SHP77 (cell line): Measurements from ENCODE around the gene AFF1.

ENCODE experiments used
- DNase-seq, 2 experiments: peaks; one replicate each; lab custom pipeline; 2025; lab: John Stamatoyannopoulos, UW

AFF1 gene

DNA sequence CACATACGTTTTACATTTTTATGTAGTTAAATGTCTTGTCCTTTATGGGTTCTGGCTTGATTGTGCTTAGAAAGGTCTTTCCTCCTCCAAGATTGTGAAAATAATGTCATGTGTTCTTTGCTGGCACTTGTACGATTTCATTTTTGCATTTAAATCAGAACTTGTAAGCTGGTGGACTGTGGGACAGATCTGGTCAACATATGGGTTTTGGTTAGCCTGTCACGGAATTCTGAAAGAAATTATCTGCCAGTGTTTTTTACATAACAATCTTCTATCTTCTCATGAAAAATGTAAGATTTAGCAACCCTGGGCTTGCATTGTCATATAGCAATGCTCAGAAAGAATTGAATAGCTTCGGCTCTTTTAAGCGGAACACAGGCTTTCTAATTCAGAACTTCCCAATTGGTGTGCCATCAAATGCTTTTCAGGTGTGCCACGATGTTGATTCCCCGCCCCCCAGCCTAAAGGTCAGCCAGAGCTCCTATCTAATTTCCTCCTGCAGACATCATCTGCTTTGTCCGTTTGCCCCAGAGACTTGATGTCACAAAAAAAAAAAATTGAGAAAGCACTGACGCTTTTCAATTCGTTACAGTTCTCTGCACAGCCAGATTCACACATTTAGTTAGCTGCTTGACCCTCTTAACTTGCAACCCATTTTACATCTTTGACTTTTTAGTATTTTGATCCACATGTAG, 16.2 kb downstream of the AFF1 start:
- no peak for DNase-seq

GRCh38 chr4:86955888-86956451, 21.2 kb downstream of the AFF1 start:
- DNase-seq = no peak

- no peak for DNase-seq
Measured at GRCh38 chr4:86957215-86957614, 22.4 kb downstream of the AFF1 start.

- no peak for DNase-seq
Measured at GRCh38 chr4:86959588-86960500, 25.0 kb downstream of the AFF1 start.

- DNase-seq = no peak
Measured at GRCh38 chr4:86960557-86960961, 25.7 kb downstream of the AFF1 start.

DNA sequence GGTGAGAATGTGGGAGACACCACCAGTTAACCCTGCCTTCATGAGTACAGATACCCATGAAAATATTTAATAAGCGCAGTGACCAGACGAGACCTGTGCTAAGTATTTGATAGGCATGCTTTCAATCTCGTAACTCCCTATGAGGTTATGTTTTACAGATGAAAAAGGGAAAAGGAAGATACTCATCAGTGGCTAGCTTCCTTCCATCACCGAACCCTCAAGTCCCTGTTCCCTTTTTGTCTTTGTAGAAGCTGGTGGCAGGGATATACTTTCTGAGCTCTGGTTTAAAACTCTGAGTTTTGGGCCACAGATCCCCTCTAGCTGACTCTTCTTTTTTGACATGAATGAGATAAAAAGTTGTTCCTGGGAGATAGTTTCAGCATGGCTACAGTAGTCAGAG, 26.3 kb downstream of the AFF1 start:
- no peak for DNase-seq

- DNase-seq = peak; percentile 79 to 81
Measured at GRCh38 chr4:86961605-86962295, 26.9 kb downstream of the AFF1 start.

DNA sequence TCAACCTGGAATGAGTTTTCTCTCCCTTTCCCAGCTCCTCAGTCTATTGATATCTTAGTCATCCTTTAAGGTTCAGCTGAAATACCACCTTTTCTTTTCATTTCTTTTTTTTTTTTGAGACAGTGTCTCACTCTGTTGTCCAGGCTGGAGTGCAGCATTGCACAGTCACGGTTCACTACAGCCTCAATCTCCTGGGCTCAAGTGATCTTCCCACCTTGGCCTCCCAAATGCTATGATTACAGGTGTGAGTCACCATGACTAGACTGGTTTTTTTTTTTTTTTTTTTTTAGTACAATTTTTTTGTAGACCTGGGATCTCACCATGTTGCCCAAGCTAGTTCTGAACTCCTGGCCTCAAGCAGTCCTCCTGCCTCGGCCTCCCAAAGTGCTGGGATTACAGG, 28.9 kb downstream of the AFF1 start:
- no peak for DNase-seq

DNA sequence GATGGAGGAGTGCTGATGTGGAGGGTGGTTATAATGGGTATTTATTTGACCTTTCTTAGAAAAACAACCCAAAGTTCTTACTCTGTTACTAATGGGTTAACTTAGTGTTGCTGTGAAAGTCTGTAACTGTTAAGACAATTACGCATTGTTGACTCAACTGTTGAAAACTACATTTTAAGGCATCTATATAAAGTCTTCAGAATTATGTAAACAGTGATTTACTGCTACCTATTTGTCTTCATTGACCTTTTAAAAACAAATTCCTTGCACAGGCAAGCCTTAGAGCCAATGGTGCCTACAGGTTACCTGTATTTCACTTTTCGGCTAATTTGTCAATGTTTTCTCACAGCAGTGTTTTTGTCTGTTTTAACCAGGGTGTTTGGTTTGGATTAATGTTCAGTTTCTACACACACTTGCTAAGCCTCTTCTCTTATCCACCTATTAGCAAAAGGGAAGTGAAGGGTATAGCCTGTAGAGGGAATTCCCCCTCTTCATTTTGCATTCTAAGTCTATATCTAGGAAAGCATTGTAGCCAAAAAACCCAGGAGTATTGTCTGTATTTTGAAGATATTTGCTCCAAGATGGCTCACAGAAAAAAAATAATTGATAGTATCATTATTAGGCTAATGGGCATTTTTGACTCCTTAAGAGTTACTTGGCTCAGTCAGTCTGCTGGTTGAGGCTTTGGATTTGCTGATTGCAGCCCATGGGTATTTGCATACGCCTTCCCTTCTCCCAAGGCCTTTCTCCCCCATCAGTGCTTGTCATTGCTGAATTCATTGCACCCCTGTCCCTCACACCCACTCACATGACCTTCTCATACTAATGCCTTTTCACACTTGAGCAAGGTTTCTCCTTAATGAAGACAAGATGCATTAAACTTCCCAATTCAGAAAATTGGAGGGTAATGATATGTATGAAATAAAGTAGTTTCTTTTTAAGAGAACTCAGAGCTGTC, 30.5 kb downstream of the AFF1 start:
- DNase-seq = no peak

DNA sequence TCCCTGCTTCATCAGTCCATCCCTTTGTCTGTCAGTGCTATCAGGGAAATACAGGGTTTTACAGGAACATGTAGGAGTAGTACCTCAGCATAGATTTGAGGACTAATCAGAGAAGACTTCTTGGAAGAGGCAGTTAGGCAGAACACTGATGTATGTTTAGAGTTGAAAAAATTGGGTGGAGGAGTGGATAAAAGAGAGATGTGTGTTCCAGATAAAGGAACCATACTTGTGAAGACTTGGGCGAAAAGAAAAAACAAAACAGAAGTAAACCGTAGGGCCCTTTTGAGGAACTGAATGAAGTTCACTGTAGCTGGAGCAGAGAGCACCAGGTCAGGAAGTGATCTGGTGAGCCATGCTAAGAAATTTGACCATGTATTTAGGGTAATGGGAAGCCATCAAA, 32.3 kb downstream of the AFF1 start:
- no peak for DNase-seq

DNA sequence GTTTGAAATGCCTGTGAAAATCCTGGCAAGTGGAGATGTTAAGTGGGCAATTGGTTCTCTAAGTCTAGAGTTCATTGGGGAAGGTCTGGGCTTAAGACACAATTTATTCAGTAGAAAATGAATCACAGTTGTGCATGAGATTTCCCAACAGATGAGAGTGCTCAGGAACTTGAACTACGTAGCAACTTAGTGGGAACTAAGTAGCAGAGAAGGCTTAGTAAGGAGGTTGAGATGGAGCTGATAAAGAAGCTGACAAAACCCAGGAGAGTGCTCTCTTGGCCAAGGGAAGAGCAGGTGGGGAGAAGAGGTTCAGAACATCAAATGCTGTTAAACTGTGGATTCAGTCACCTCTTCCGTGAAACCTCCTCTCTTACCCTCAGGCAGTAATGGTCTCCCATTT, 33.0 kb downstream of the AFF1 start:
- DNase-seq = no peak

- DNase-seq = no peak
Measured at GRCh38 chr4:86968547-86968946, 33.7 kb downstream of the AFF1 start.

- DNase-seq = no peak
Measured at GRCh38 chr4:86970447-86971354, 35.9 kb downstream of the AFF1 start.

DNA sequence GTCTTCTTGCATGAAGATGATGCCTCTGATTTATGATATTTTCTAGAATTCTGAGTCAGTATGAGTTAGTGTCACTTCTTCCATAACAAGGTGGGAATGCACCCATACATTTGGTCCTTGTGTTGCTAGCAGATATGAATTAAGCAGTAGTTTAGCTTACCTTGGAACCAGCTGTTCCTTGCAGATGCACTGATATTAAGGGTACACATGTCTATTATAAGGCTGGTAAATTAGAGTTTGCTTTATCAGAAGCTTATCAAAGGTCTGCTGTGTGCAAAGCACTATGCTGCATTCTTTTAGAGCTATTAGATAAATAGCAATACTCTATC, 36.5 kb downstream of the AFF1 start:
- no peak for DNase-seq

GRCh38 chr4:86972997-86973396, 38.2 kb downstream of the AFF1 start:
- no peak for DNase-seq

DNA sequence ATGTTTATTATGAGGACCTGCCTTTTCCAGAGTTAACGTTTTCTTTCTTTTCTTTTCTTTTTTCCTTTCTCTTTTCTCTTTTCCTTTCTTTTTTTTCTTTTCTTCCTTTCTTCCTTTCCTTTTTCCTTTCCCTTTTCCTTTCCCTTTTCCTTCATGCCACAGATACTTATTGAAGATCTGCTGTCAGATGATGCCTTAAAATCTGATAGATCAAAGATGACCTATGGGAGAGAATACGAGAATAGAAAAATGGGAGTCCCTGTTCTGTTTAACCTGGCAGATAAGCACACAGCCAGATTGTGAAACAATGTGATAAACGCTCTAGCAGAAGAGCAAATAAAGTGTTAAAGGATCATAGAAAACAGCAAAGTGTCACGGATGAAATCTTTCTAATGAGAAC, 38.9 kb downstream of the AFF1 start:
- DNase-seq = no peak

- no peak for DNase-seq
Measured at GRCh38 chr4:86974551-86974994, 39.8 kb downstream of the AFF1 start.

GRCh38 chr4:86975927-86976326, 41.1 kb downstream of the AFF1 start:
- no peak for DNase-seq

DNA sequence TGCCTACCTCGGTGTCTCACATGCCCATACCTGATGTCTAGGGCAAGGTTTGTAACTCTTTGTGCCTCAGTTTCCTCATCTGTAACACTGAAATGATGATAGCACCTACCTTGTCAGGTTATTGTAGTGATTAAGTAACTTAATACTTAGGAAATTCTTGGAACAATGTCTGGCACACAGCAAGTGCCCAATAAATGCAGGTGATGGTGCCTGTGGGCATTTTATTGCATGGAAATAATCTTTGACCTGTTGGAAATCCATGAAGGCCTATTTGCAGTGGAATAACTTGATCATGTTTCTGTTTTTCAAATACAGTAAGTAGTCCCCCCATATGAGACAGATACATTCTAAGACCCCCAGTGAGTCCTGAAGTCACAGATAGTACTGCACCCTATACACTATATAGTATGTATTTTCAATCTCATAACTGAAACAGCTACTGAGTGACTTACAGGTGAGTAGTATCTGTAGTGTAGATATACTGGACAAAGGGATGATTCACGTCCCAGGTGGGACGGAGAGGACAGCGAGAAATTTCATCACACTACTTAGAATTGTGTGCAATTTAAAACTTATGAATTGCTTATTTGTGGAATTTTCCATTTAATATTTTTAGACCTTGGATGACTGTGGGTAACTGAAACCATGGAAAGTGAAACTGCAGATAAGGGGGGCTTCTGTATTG, 42.1 kb downstream of the AFF1 start:
- DNase-seq = no peak
